Sigmoid colon (tissue), 7 donors: ENCODE measurements around the gene SLC25A19. TPM values are rescaled to one million over a fixed set of nuclear protein-coding genes. Genes with fewer than 3 reads are reported as not detected.
A peak's percentile ranks its signal among the peaks of the same experiment; 100 is the strongest.

Source experiments
- DNase-seq: peaks from one replicate; pipeline ENCODE4 v3.0.0-alpha.2; 2019
- H3K27ac ChIP-seq, 4 donors: fragments of 200-600 bp; sonication (generic); one replicate each; pipeline ENCODE4 v1.5.1; 2016 to 2019; ENCODE audit warnings: mild to moderate bottlenecking in 1 of 4
- H3K27me3 ChIP-seq, 3 donors: fragments of 200-600 bp; sonication (generic); one replicate each; pipeline ENCODE4 v1.5.1; 2019; ENCODE audit warnings: mild to moderate bottlenecking in 1 of 3
- H3K36me3 ChIP-seq, 4 donors: fragments of 200-600 bp; sonication (generic); one replicate each; pipeline ENCODE4 v1.5.1; 2016 to 2019
- H3K4me1 ChIP-seq, 4 donors: fragments of 200-600 bp; sonication (generic); one replicate each; pipeline ENCODE4 v1.5.1; 2017 to 2019
- H3K4me3 ChIP-seq, 4 donors: fragments of 200-600 bp; sonication (generic); one replicate each; pipeline ENCODE4 v1.5.1; 2017 to 2019; ENCODE audit warnings: mild to moderate bottlenecking in 2 of 4, moderate library complexity in 1 of 4
- H3K9me3 ChIP-seq, 4 donors: fragments of 200-600 bp in 3 of 4; sonication (generic) in 3 of 4; one replicate each; pipeline versions ENCODE4 v1.5.1 to v1.6.1; 2013 to 2019
- EP300 ChIP-seq, 4 donors: sonication (generic); formaldehyde crosslinking; IDR thresholded peaks; one replicate each; pipeline ENCODE4 v1.6.1; 2017; ENCODE audit warnings: antibody characterized with exemption in 4 of 4
- POLR2A ChIP-seq, 2 donors: fragments of 450-650 bp; IDR thresholded peaks; one replicate each; pipeline ENCODE4 v1.6.1; 2016; ENCODE audit warnings: antibody characterized with exemption in 2 of 2, mild to moderate bottlenecking in 2 of 2, moderate library complexity in 2 of 2
- POLR2AphosphoS5 ChIP-seq, 4 donors: sonication (generic); formaldehyde crosslinking; IDR thresholded peaks; one replicate each; pipeline ENCODE4 v1.6.1; 2017; ENCODE audit warnings: antibody characterized with exemption in 4 of 4
- WGBS, 2 donors: extraction: QIAGEN DNeasy Blood & Tissue Kit; methylation state at CpG; one replicate each; pipeline ENCODE4 v1.1.7; 2013; 5-methylcytosine and 5-hydroxymethylcytosine counted together
- intact Hi-C: fragments of 100-400 bp; cut with DNase I; formaldehyde crosslinking; loops from one replicate; pipeline ENCODE4 v1.15.1; 2023
- polyA plus RNA-seq, 3 donors: library from polyadenylated mRNA; stranded (reverse); fragments of 200-250 nt; gene quantifications; one replicate each; pipeline ENCODE4 v1.2.3, GENCODE V29; 2013
- total RNA-seq, 4 donors: library from RNA; depleted of rRNA; stranded (reverse); fragments of >200 nt; gene quantifications; one replicate each; pipeline ENCODE4 v1.1.0, GENCODE V29; 2016
- TF ChIP-seq, protein P1 (sequence below), 4 experiments: fragments of 450-650 bp in 3 of 4; fragments of 200-600 bp in 1 of 4; IDR thresholded peaks; one replicate each; pipeline ENCODE4 v1.5.1; 2016 to 2019; ENCODE audit warnings: antibody characterized with exemption in 4 of 4, mild to moderate bottlenecking in 3 of 4, moderate library complexity in 2 of 4
- donor health status: healthy with polysubstance abuse.
- donor health status: Bipolar disorder and iron deficiency.
- donor health status: healthy.

SLC25A19 gene
- total and polyA plus RNA-seq, 7 donors = 5.4 to 20.1 (median 13.8) TPM

DNA sequence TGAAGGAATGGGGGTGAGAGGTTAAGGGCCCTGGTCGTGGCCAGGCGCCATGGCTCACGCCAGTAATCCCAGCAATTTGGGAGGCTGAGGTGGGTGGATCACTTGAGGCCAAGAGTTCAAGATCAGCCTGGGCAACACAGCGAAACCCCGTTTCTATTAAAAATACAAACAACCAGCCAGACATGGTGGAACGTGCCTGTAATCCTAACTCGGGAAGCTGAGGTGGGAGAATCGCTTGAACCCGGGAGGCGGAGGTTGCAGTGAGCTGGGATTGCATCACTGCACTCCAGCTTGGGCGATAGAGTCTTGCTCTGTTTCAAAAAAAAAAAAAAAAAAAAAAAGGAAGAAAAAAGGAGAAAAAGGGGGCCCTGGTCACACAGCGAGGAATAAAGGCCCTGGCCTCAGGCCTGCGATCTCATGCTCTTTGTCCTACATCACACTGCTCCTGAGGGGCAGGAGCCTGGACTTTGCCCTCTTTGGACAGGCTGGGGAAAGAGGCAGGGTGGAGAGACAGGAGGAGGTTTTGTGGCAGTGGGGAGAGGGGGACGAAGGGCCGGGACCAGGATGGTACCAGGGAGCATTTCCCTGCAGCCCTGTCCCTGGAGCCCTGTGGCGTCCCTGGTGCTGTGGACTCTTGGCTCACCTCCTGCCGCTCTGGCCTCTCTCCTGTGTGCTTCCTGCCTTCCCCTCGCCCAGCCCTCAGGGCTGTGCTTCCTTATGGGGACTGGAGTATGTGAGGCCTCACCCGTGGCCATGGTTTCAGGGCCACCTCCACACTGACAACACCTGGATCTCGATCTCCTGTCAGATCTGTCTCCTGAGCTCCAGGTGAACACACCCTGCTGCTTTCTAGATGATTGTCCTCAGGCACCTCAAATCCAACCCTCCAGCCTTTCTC lies 19.7 kb upstream of the SLC25A19 start:
- Histone ChIP-seq H3K27ac (peak overlapping the region; percentile 39 to 49 (median 45)), H3K36me3 (no peaks in the 10 kb centered on the region), H3K4me1 (no peaks in the 10 kb centered on the region), H3K27me3 (no peaks in the 10 kb centered on the region), H3K9me3 (no peaks in the 10 kb centered on the region), H3K4me3 (no peak overlapping the region)
- intact Hi-C loops = no loop called here
- DNase-seq = no peak
- no peak for TF ChIP-seq POLR2A (IDR thresholded peaks at IDR 0.05)
- TF ChIP-seq, protein P1, sequence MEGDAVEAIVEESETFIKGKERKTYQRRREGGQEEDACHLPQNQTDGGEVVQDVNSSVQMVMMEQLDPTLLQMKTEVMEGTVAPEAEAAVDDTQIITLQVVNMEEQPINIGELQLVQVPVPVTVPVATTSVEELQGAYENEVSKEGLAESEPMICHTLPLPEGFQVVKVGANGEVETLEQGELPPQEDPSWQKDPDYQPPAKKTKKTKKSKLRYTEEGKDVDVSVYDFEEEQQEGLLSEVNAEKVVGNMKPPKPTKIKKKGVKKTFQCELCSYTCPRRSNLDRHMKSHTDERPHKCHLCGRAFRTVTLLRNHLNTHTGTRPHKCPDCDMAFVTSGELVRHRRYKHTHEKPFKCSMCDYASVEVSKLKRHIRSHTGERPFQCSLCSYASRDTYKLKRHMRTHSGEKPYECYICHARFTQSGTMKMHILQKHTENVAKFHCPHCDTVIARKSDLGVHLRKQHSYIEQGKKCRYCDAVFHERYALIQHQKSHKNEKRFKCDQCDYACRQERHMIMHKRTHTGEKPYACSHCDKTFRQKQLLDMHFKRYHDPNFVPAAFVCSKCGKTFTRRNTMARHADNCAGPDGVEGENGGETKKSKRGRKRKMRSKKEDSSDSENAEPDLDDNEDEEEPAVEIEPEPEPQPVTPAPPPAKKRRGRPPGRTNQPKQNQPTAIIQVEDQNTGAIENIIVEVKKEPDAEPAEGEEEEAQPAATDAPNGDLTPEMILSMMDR (IDR thresholded peaks at IDR 0.05) = no peak
- no peak for TF ChIP-seq EP300 (IDR thresholded peaks at IDR 0.05)
- TF ChIP-seq POLR2AphosphoS5 (IDR thresholded peaks at IDR 0.05) = no peak
- 32 to 65% methylated on average over 20 of the region's 20 CpGs for WGBS, 2 donors

DNA sequence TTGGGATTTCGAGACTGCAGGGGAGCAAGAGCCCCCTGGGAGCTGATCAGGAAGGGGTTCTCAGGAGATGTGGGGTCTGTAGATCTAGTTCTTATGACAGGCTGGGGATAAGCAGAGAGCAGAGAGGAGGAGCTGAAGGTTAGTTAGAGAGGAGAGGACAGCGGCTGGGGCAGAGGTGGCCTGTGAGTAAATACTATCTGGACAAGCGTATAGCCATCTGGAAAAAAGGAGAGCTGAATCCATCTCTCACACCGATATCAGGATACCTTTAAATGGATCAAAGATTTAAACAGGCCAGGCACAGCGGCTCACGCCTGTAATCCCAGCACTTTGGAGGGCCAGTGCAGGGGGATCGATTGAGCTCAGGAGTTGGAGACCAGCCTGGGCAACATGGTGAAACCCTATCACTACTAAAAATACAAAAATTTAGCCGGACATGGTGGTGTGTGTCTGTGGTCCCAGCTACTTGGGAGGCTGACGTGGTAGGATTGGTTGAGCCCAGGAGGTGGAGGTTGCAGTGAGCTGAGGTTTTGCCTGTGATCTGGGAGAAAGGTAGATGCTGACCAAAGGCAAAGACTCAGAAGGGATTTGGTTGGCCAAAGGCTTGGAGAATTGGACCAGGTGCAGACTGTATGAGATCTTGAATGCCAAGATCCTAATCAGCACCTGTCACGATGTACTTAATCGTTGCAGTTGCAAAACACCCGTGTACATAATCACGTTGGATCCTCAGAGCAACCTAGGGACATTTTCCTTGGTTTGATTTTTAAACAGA lies 18.9 kb upstream of the SLC25A19 start:
- Histone ChIP-seq H3K4me1 (no peaks in the 10 kb centered on the region), H3K27ac (no peak overlapping the region), H3K27me3 (no peaks in the 10 kb centered on the region), H3K4me3 (no peak overlapping the region), H3K9me3 (no peaks in the 10 kb centered on the region), H3K36me3 (no peaks in the 10 kb centered on the region)
- 79 to 85% methylated on average over 13 of the region's 13 CpGs for WGBS, 2 donors
- intact Hi-C loops = no loop called here
- DNase-seq = no peak
- no peak for TF ChIP-seq EP300 (IDR thresholded peaks at IDR 0.05)
- no peak for TF ChIP-seq POLR2AphosphoS5 (IDR thresholded peaks at IDR 0.05)
- TF ChIP-seq, protein P1 (IDR thresholded peaks at IDR 0.05) = no peak
- TF ChIP-seq POLR2A (IDR thresholded peaks at IDR 0.05) = no peak

- WGBS, 2 donors = 89 to 91% methylated on average over 17 of the region's 17 CpGs
- Histone ChIP-seq H3K36me3 (no peaks in the 10 kb centered on the region), H3K4me3 (no peak overlapping the region), H3K9me3 (no peaks in the 10 kb centered on the region), H3K4me1 (no peaks in the 10 kb centered on the region), H3K27me3 (no peaks in the 10 kb centered on the region), H3K27ac (no peak overlapping the region)
- intact Hi-C loops = no loop called here
- DNase-seq = no peak
- TF ChIP-seq POLR2A (IDR thresholded peaks at IDR 0.05) = no peak
- TF ChIP-seq, protein P1 (IDR thresholded peaks at IDR 0.05) = no peak
- no peak for TF ChIP-seq EP300 (IDR thresholded peaks at IDR 0.05)
- no peak for TF ChIP-seq POLR2AphosphoS5 (IDR thresholded peaks at IDR 0.05)
These were observed 12.4 kb upstream of the SLC25A19 start for GRCh38 chr17:75301502-75302206.

- intact Hi-C loops = no loop called here
- 81 to 83% methylated on average over 9 of the region's 9 CpGs for WGBS, 2 donors
- Histone ChIP-seq H3K36me3 (no peaks in the 10 kb centered on the region), H3K4me3 (no peak overlapping the region), H3K27ac (no peak overlapping the region), H3K4me1 (no peaks in the 10 kb centered on the region), H3K9me3 (no peaks in the 10 kb centered on the region), H3K27me3 (no peaks in the 10 kb centered on the region)
- TF ChIP-seq, protein P1 (IDR thresholded peaks at IDR 0.05) = no peak
- TF ChIP-seq POLR2A (IDR thresholded peaks at IDR 0.05) = no peak
- no peak for TF ChIP-seq EP300 (IDR thresholded peaks at IDR 0.05)
- no peak for TF ChIP-seq POLR2AphosphoS5 (IDR thresholded peaks at IDR 0.05)
- no peak for DNase-seq
These were observed 11.8 kb upstream of the SLC25A19 start for GRCh38 chr17:75301049-75301448.
